ENCODE data around the gene MEIS1.

DNA sequence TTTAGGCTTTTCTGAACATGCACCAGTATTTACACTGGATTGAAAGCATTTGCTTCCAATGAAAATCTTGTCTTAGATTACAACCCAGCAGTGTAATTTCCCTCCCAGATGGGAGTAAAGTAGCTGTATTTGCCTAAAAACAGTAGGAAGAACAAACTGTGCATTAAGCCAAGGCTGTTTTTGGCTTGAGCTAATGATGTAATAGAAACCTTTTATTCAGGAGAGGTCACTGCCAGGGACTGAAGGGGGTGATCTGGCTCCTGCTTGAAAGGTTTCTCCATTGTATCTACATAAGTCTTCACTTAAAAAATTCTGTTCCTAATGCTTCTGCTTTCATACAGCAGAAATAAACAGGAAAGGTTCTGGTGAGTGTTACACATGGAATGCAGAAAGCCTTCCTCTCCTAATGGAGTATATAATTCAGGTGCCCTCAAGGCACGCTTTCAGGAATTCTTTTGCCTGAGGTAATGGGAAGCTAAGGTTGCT lies 74.4 kb downstream of the MEIS1 start:
- TF ChIP-seq, protein P1, sequence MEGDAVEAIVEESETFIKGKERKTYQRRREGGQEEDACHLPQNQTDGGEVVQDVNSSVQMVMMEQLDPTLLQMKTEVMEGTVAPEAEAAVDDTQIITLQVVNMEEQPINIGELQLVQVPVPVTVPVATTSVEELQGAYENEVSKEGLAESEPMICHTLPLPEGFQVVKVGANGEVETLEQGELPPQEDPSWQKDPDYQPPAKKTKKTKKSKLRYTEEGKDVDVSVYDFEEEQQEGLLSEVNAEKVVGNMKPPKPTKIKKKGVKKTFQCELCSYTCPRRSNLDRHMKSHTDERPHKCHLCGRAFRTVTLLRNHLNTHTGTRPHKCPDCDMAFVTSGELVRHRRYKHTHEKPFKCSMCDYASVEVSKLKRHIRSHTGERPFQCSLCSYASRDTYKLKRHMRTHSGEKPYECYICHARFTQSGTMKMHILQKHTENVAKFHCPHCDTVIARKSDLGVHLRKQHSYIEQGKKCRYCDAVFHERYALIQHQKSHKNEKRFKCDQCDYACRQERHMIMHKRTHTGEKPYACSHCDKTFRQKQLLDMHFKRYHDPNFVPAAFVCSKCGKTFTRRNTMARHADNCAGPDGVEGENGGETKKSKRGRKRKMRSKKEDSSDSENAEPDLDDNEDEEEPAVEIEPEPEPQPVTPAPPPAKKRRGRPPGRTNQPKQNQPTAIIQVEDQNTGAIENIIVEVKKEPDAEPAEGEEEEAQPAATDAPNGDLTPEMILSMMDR (conservative IDR thresholded peaks at IDR 0.05; ENCODE audit: low read depth in 2 of 2): no peak
- TF ChIP-seq JUNB (IDR thresholded peaks at IDR 0.05; ENCODE audit: unreplicated experiment): no peak
- TF ChIP-seq, protein P2, sequence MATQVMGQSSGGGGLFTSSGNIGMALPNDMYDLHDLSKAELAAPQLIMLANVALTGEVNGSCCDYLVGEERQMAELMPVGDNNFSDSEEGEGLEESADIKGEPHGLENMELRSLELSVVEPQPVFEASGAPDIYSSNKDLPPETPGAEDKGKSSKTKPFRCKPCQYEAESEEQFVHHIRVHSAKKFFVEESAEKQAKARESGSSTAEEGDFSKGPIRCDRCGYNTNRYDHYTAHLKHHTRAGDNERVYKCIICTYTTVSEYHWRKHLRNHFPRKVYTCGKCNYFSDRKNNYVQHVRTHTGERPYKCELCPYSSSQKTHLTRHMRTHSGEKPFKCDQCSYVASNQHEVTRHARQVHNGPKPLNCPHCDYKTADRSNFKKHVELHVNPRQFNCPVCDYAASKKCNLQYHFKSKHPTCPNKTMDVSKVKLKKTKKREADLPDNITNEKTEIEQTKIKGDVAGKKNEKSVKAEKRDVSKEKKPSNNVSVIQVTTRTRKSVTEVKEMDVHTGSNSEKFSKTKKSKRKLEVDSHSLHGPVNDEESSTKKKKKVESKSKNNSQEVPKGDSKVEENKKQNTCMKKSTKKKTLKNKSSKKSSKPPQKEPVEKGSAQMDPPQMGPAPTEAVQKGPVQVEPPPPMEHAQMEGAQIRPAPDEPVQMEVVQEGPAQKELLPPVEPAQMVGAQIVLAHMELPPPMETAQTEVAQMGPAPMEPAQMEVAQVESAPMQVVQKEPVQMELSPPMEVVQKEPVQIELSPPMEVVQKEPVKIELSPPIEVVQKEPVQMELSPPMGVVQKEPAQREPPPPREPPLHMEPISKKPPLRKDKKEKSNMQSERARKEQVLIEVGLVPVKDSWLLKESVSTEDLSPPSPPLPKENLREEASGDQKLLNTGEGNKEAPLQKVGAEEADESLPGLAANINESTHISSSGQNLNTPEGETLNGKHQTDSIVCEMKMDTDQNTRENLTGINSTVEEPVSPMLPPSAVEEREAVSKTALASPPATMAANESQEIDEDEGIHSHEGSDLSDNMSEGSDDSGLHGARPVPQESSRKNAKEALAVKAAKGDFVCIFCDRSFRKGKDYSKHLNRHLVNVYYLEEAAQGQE (IDR thresholded peaks at IDR 0.05; ENCODE audit: unreplicated experiment): no peak
- no peak for TF ChIP-seq EZH2 (IDR thresholded peaks at IDR 0.05; ENCODE audit: low read depth, unreplicated experiment)
- TF ChIP-seq POLR2AphosphoS5 (IDR thresholded peaks at IDR 0.05; ENCODE audit: low read depth): no peak
- no peak for TF ChIP-seq CREB1 (CRISPR knock-in tag; IDR thresholded peaks at IDR 0.05; ENCODE audit: low read depth)
- no peak for TF ChIP-seq EZH2phosphoT487 (IDR thresholded peaks at IDR 0.05; ENCODE audit: unreplicated experiment)
- TF ChIP-seq ZNF114 (CRISPR knock-in tag; IDR thresholded peaks at IDR 0.05): no peak
- TF ChIP-seq, protein P3, sequence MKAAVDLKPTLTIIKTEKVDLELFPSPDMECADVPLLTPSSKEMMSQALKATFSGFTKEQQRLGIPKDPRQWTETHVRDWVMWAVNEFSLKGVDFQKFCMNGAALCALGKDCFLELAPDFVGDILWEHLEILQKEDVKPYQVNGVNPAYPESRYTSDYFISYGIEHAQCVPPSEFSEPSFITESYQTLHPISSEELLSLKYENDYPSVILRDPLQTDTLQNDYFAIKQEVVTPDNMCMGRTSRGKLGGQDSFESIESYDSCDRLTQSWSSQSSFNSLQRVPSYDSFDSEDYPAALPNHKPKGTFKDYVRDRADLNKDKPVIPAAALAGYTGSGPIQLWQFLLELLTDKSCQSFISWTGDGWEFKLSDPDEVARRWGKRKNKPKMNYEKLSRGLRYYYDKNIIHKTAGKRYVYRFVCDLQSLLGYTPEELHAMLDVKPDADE (IDR thresholded peaks at IDR 0.05): no peak
